EH (cell line): Measurements from ENCODE around the gene SH2D3C.

ENCODE experiments used
- DNase-seq: peaks from one replicate; pipeline ENCODE4 v3.0.0-alpha.2; 2015; ENCODE audit warnings: low read depth

SH2D3C gene, protein sequence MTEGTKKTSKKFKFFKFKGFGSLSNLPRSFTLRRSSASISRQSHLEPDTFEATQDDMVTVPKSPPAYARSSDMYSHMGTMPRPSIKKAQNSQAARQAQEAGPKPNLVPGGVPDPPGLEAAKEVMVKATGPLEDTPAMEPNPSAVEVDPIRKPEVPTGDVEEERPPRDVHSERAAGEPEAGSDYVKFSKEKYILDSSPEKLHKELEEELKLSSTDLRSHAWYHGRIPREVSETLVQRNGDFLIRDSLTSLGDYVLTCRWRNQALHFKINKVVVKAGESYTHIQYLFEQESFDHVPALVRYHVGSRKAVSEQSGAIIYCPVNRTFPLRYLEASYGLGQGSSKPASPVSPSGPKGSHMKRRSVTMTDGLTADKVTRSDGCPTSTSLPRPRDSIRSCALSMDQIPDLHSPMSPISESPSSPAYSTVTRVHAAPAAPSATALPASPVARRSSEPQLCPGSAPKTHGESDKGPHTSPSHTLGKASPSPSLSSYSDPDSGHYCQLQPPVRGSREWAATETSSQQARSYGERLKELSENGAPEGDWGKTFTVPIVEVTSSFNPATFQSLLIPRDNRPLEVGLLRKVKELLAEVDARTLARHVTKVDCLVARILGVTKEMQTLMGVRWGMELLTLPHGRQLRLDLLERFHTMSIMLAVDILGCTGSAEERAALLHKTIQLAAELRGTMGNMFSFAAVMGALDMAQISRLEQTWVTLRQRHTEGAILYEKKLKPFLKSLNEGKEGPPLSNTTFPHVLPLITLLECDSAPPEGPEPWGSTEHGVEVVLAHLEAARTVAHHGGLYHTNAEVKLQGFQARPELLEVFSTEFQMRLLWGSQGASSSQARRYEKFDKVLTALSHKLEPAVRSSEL

GRCh38 chr9:127778280-127779135 is at the start of gene SH2D3C:
Gene SH2D3C, minus strand, starts transcription at chr9:127778666. Its CDS starts 39 bp downstream, at chr9:127778627.
- DNase-seq = no peak

GRCh38 chr9:127826253-127826913 is 47.9 kb upstream of the SH2D3C start:
- no peak for DNase-seq

- DNase-seq = no peak
These were observed 47.0 kb upstream of the SH2D3C start for GRCh38 chr9:127825319-127826051.

- no peak for DNase-seq
These were observed 43.6 kb upstream of the SH2D3C start for GRCh38 chr9:127822108-127822507.

GRCh38 chr9:127818574-127818973 is 40.1 kb upstream of the SH2D3C start:
- DNase-seq = no peak

DNA sequence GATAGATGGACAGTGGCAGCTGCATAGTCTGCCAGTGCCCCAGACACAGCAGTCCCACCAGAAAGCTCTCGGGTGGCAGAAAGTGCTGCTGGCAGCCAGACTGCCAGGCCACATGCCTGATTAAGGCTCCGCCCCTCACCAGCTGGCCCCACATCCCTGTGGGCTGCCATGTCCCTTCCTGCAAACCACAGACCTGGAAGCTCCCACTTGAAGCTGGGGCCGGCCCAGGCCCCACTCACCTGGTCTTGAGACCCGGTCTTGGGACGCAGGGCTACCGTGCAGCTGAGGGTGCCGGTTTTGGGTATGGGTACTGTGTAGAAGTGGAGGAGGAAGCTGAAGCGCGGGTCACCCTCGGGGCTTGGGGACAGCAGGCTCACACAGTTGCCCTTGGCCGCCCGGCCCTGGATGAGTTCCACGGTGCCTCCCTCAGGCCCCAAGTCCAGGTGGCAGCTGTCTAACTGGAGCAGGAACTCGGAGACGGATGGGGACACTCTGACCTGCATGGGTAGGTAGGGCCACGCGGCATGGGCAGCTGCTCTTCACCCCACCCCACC is 39.5 kb upstream of the SH2D3C start:
- DNase-seq = no peak

GRCh38 chr9:127816728-127817127 is 38.3 kb upstream of the SH2D3C start:
- no peak for DNase-seq

- DNase-seq = no peak
These were observed 37.9 kb upstream of the SH2D3C start for GRCh38 chr9:127816362-127816725.

DNA sequence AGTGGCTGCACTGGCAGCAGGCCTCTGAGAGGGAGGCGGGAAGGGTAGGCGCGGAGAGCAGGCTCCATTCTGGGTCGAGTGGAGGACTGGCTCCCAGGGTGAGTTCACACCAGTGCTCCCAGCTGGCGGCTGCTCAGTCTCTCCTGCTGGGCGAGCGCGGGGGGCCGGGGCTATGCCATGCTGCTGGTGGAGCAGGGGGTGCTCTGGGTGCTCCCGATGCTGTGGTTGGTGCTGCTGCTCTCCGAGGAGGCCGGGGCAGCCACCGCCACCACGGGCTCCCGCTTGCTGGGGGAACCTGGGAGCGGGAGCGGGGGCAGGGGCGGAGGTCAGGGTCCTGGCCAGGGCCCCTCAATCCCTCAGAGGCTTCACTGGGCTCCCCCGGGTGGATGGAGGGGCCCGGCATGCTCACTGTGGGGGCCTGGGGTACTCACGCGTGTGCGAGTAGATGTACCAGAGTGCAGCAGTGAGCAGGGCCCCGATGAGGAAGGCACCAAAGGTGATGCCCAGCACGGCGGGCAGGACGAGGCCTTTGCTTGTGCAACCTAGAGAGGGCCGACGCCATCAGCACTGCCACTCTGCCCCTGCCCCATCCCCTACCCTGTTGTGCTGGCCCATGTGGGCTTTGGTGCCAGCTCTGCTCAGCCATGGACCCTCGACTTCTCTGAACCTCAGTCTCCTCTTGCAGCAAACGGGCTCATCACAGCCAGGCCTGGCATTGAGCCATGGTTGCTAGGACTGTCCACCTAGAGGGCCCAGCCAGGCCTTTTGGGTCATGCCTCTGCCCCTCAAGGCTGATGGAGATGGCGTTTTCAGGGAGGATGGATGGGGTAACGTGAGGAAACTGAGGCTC is 37.3 kb upstream of the SH2D3C start:
- DNase-seq = no peak

GRCh38 chr9:127814619-127815511 is 36.4 kb upstream of the SH2D3C start:
- DNase-seq = no peak

GRCh38 chr9:127813686-127814226 is 35.3 kb upstream of the SH2D3C start:
- DNase-seq = no peak

- DNase-seq = no peak
These were observed 34.6 kb upstream of the SH2D3C start for GRCh38 chr9:127812936-127813675.

- no peak for DNase-seq
These were observed 33.5 kb upstream of the SH2D3C start for GRCh38 chr9:127812011-127812410.

GRCh38 chr9:127810378-127811187 is 32.1 kb upstream of the SH2D3C start:
- no peak for DNase-seq

DNA sequence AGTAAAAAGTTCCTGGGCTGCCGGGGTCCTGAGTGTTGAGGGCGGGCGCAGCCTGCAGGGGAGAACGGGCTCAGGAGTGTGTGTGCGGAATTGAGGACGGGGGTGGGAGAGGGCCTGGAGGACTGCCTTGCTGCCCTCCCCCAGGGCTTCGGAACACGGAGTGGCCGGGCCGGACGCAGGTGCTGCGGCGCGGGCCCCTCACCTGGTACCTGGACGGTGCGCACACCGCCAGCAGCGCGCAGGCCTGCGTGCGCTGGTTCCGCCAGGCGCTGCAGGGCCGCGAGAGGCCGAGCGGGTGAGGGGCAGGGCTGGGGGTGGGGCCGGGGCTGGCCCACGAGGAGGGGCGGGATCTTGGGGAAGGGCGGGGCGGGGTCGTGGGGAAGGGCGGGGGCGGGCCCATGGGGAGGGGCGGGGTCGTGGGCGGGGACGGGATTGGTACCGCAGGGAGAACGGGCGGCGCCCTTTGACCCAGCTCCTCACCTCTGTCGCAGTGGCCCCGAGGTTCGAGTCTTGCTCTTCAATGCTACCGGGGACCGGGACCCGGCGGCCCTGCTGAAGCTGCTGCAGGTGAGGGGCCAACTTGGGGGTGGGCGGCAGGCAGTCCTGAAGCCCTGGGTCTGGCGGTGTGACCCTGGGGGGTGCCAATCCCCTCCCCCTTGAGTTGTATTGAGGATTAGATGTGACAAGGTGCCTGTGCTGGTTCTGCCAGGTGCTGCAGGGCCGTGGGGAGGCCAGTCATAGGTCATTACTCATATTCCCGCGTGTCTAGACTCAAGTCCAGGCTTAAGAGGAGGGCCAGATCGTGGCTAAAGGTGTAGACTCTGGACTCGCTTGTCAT is 31.3 kb upstream of the SH2D3C start:
- DNase-seq = peak; percentile 30

- no peak for DNase-seq
These were observed 30.6 kb upstream of the SH2D3C start for GRCh38 chr9:127809002-127809539.
